Measurements from ENCODE around the gene PAX2. TPM values are rescaled to one million over a fixed set of nuclear protein-coding genes. Genes with fewer than 3 reads are reported as not detected.

PAX2 gene
- total and polyA plus RNA-seq, 2 of the 13 experiments (the other 11 are each of a cell fraction or from before 2014, with no cell fraction given) = not detected

DNA sequence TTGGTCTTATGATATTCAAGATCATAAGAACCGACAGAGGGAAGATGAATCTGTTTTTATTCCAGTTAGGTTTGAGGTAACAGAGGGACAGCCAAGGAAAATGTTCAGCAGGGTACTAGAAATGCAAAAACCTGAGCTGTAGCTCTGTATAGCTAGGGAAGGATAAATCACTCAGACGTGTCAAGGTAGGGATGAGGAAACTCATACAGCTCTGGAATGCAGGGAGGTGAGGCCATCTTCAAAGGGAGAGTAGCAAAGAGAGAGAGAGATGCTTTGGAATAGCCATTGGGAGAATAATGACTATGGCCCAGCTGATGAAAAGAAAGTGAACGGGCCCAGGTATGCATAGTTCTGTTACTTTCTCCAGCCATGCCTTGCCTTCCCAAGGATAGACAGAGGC is 77.8 kb downstream of the PAX2 start:
- Histone ChIP-seq H3K4me1 (ENCODE audit: insufficient read depth, low read length) (peaks cover 20% of the 10 kb centered on the region), H3K79me2 (ENCODE audit: insufficient read depth, low read length) (no peaks in the 10 kb centered on the region), H3K4me2 (ENCODE audit: low read depth, low read length) (no peak overlapping the region), H3K27ac (ENCODE audit: extremely low read length, insufficient read depth, low read length) (no peak overlapping the region), H2AFZ (ENCODE audit: low read length) (no peak overlapping the region), H3K9me3 (ENCODE audit: low read length) (no peaks in the 10 kb centered on the region), H3K27me3 (ENCODE audit: control insufficient read depth in 1 of 2, insufficient read depth in 2 of 2, low read length in 2 of 2) (peaks cover 8 to 37% of the 10 kb centered on the region in 2 experiments), H4K20me1 (ENCODE audit: insufficient read depth, low read length) (no peaks in the 10 kb centered on the region), H3K9ac (ENCODE audit: insufficient read depth, low read depth, low read length) (no peak overlapping the region), H3K36me3 (replicated peaks in 1 of 2; ENCODE audit: control insufficient read depth in 1 of 2, insufficient read depth in 2 of 2, low read length in 2 of 2) (no peaks in the 10 kb centered on the region), H3K4me3 (replicated peaks in 1 of 3; ENCODE audit: insufficient read depth in 1 of 3, low read depth in 2 of 3, low read length in 3 of 3) (no peak overlapping the region)
- no peak for DNase-seq (ENCODE audit: low spot score)
- 23% methylated on average over 3 of the region's 3 CpGs for WGBS (ENCODE audit: low lambda C conversion rate)
- intact Hi-C loops (cut with micrococcal nuclease; ENCODE audit: unreplicated experiment) = no loop called here
- TF ChIP-seq AHR (CRISPR knock-in tag; IDR thresholded peaks at IDR 0.05) = no peak
- TF ChIP-seq ZBTB3 (CRISPR knock-in tag; IDR thresholded peaks at IDR 0.05; ENCODE audit: borderline replicate concordance, low read depth) = no peak
- TF ChIP-seq ESRRA (CRISPR knock-in tag; IDR thresholded peaks at IDR 0.05; ENCODE audit: low read depth) = no peak
- TF ChIP-seq, protein P1, sequence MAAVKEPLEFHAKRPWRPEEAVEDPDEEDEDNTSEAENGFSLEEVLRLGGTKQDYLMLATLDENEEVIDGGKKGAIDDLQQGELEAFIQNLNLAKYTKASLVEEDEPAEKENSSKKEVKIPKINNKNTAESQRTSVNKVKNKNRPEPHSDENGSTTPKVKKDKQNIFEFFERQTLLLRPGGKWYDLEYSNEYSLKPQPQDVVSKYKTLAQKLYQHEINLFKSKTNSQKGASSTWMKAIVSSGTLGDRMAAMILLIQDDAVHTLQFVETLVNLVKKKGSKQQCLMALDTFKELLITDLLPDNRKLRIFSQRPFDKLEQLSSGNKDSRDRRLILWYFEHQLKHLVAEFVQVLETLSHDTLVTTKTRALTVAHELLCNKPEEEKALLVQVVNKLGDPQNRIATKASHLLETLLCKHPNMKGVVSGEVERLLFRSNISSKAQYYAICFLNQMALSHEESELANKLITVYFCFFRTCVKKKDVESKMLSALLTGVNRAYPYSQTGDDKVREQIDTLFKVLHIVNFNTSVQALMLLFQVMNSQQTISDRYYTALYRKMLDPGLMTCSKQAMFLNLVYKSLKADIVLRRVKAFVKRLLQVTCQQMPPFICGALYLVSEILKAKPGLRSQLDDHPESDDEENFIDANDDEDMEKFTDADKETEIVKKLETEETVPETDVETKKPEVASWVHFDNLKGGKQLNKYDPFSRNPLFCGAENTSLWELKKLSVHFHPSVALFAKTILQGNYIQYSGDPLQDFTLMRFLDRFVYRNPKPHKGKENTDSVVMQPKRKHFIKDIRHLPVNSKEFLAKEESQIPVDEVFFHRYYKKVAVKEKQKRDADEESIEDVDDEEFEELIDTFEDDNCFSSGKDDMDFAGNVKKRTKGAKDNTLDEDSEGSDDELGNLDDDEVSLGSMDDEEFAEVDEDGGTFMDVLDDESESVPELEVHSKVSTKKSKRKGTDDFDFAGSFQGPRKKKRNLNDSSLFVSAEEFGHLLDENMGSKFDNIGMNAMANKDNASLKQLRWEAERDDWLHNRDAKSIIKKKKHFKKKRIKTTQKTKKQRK (IDR thresholded peaks at IDR 0.05; ENCODE audit: low read length) = no peak
- TF ChIP-seq ZNF724P (CRISPR knock-in tag; IDR thresholded peaks at IDR 0.05; ENCODE audit: borderline replicate concordance) = no peak
- TF ChIP-seq, protein P2, sequence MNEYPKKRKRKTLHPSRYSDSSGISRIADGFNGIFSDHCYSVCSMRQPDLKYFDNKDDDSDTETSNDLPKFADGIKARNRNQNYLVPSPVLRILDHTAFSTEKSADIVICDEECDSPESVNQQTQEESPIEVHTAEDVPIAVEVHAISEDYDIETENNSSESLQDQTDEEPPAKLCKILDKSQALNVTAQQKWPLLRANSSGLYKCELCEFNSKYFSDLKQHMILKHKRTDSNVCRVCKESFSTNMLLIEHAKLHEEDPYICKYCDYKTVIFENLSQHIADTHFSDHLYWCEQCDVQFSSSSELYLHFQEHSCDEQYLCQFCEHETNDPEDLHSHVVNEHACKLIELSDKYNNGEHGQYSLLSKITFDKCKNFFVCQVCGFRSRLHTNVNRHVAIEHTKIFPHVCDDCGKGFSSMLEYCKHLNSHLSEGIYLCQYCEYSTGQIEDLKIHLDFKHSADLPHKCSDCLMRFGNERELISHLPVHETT (CRISPR knock-in tag; conservative IDR thresholded peaks at IDR 0.05) = no peak
- no peak for TF ChIP-seq ZNF557 (CRISPR knock-in tag; IDR thresholded peaks at IDR 0.05)
- TF ChIP-seq, protein P3, sequence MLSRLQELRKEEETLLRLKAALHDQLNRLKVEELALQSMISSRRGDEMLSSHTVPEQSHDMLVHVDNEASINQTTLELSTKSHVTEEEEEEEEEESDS (CRISPR knock-in tag; IDR thresholded peaks at IDR 0.05; ENCODE audit: borderline replicate concordance) = no peak
- no TSS peak for BruUV-seq (replicated peaks)
- no peak for FAIRE-seq
- ChIA-PET POLR2A (no interaction called here), CTCF (ENCODE audit: low intra/inter-chr PET ratio, low total read pairs) (no interaction called here)
- ATAC-seq = no peak
- in situ Hi-C loops (cut with HindIII; ENCODE audit: extremely low pct_ligation_motif_present, low pct_unique_long_range_greater_than_20kb) = no loop called here

All from HepG2 (cell line).